T47D (cell line): ENCODE results near the gene GPRC5D.

Experiments
- DNase-seq, 2 experiments: peaks; one replicate each; pipeline versions ENCODE4 v3.0.0 to v3.0.0-alpha.2; 2011 to 2012; ENCODE audit warnings: low read depth in 1 of 2, low spot score in 1 of 2
- JUND ChIP-seq: IDR thresholded peaks from 2 replicates; pipeline ENCODE4 v1.6.1; 2012; ENCODE audit warnings: low read depth
- in situ Hi-C: cut with HindIII; loops from 2 replicates; pipeline ENCODE4 v1.10.0; 2016; ENCODE audit warnings: low sequenced_read_pairs, low pct_unique_long_range_greater_than_20kb

Gene GPRC5D

GRCh38 chr12:12990700-12991468 is 38.9 kb upstream of the GPRC5D start:
- in situ Hi-C loops, result no loop called here
- peak in 1 of 2 experiments; percentile 48 for DNase-seq
- TF ChIP-seq JUND, result no peak

GRCh38 chr12:12987421-12987820 is 35.5 kb upstream of the GPRC5D start:
- DNase-seq, result no peak
- TF ChIP-seq JUND, result no peak
- in situ Hi-C loops, result no loop called here

- DNase-seq, result no peak
- in situ Hi-C loops, result no loop called here
- TF ChIP-seq JUND, result no peak
Measured at GRCh38 chr12:12986775-12987331, 34.9 kb upstream of the GPRC5D start.

GRCh38 chr12:12985817-12986408 is 33.9 kb upstream of the GPRC5D start:
- peak in 1 of 2 experiments; percentile 25 for DNase-seq
- in situ Hi-C loops, result no loop called here
- TF ChIP-seq JUND, result no peak

- no peak for DNase-seq
- TF ChIP-seq JUND, result no peak
- in situ Hi-C loops, result no loop called here
Measured at GRCh38 chr12:12984149-12984548, 32.2 kb upstream of the GPRC5D start.

GRCh38 chr12:12983420-12984035 is 31.6 kb upstream of the GPRC5D start:
- in situ Hi-C loops, result no loop called here
- DNase-seq, result peak in 1 of 2 experiments; percentile 38
- no peak for TF ChIP-seq JUND

GRCh38 chr12:12982331-12982730 is 30.4 kb upstream of the GPRC5D start:
- in situ Hi-C loops, result no loop called here
- no peak for DNase-seq
- TF ChIP-seq JUND, result no peak

GRCh38 chr12:12979731-12980259 is 27.8 kb upstream of the GPRC5D start:
- no peak for TF ChIP-seq JUND
- in situ Hi-C loops, result no loop called here
- no peak for DNase-seq

- in situ Hi-C loops, result no loop called here
- TF ChIP-seq JUND, result no peak
- DNase-seq, result no peak
Measured at GRCh38 chr12:12979126-12979525, 27.2 kb upstream of the GPRC5D start.

- in situ Hi-C loops, result no loop called here
- TF ChIP-seq JUND, result no peak
- no peak for DNase-seq
Measured at GRCh38 chr12:12977231-12977630, 25.3 kb upstream of the GPRC5D start.

- DNase-seq, result no peak
- in situ Hi-C loops, result no loop called here
- TF ChIP-seq JUND, result no peak
Measured at GRCh38 chr12:12976366-12976765, 24.4 kb upstream of the GPRC5D start.

GRCh38 chr12:12975322-12976077 is 23.5 kb upstream of the GPRC5D start:
- DNase-seq, result peak; percentile 6 to 55
- in situ Hi-C loops, result no loop called here
- TF ChIP-seq JUND, result no peak
